Ishikawa (cell line): ENCODE data around the gene SPECC1.

ENCODE experiments used
- EP300 ChIP-seq: IDR thresholded peaks from 2 replicates; pipeline ENCODE4 v1.6.1; 2012; ENCODE audit warnings: borderline replicate concordance
- NFIC ChIP-seq: IDR thresholded peaks from 2 replicates; pipeline ENCODE4 v1.6.1; 2012
- REST ChIP-seq: IDR thresholded peaks from 2 replicates; pipeline ENCODE4 v1.6.1; 2012; ENCODE audit warnings: low read depth, mild to moderate bottlenecking
- TAF1 ChIP-seq: IDR thresholded peaks from 2 replicates; pipeline ENCODE4 v1.6.1; 2012; ENCODE audit warnings: low read depth, mild to moderate bottlenecking
- TEAD4 ChIP-seq: IDR thresholded peaks from 2 replicates; pipeline ENCODE4 v1.6.1; 2012
- ZBTB7A ChIP-seq: IDR thresholded peaks from 2 replicates; pipeline ENCODE4 v1.6.1; 2012; ENCODE audit warnings: low read depth

DNA sequence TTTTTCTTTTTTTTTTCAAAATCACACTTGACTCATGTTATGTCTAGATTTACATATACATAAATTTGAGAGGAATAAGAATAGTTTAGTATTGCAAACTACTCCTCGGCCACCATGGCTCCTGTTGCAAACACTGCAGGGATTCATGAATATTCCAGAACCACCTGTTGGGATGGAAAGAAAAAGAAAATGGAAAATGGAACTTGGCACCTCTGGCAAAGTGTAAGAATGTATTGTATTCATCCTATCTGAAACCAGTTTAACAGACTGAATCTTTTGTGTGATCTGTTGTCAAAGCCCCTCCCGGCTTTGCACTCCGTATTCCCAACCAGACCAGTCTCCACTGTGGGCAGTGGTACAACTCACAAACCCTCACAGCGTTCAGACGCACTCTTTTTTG lies 124.4 kb downstream of the SPECC1 start:
- TF ChIP-seq EP300 (no peak), TEAD4 (no peak), REST (no peak), NFIC (no peak), ZBTB7A (no peak), TAF1 (no peak)
